Measurements from ENCODE around the gene YIPF1.

YIPF1 gene

DNA sequence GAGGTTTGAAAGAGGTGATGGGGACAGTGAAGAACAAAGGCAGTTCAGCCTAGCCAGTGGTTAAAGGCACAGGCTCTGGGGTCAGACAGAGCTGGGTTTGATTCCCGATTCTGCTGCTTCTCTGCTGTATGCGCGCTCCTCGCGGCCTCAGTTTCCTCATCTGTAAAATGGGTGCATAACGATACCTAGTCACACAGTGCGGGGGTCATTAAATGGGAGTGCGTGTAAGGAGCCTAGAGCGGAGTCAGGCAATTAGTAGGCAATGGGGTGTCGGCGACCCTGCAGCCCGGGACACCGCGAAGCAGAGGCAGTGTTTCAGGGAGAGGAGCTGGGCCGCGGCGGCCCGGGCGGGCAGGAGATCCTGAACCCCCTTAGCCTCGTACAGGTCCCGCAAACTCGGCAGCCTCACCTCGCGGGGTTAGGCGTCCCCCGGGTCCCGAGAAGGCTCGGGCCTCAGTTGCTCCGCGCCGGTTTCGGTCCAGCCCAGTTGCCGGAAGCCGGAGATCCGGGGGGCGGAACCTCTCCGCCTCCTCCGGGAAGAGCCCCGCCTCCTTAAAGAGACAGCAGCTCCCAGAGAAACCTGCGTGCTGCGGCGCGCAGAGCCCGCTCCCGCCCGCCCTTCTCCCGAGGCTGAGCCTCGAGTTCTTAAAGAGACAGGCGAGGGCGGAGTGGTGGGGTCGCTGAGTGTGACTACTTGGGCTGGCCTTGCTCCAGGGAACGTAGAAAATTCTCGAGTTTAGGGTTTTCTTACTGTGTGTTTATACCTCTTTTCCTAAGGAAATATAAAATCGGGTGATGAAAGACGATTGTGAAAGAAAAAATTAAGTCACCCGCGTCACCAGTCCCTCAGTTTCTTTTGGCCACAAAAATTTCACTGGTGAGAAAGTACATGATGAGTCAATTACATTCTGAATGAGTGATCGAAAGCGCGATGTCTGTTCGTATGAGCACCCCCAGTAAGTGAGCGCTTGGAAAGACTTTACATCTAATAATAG is at the start of gene YIPF1:
YIPF1 (minus strand) TSS at position 494 of the 995 bp plus-strand sequence. CDS start 860 bp downstream, outside the sequence.
- Mint-ChIP-seq H3K9me3 (no peaks in the 10 kb centered on the region), H3K4me1 (ENCODE audit: low read depth) (peaks cover 23% of the 10 kb centered on the region), H3K36me3 (ENCODE audit: low read depth) (peaks cover 5% of the 10 kb centered on the region), H3K4me3 (peak within 1 kb of the TSS; percentile 93), H3K27me3 (ENCODE audit: low read depth) (no peaks in the 10 kb centered on the region), H3K27ac (peak within 1 kb of the TSS; percentile 93)
- DNase-seq (ENCODE audit: low spot score): peak; percentile 89

DNA sequence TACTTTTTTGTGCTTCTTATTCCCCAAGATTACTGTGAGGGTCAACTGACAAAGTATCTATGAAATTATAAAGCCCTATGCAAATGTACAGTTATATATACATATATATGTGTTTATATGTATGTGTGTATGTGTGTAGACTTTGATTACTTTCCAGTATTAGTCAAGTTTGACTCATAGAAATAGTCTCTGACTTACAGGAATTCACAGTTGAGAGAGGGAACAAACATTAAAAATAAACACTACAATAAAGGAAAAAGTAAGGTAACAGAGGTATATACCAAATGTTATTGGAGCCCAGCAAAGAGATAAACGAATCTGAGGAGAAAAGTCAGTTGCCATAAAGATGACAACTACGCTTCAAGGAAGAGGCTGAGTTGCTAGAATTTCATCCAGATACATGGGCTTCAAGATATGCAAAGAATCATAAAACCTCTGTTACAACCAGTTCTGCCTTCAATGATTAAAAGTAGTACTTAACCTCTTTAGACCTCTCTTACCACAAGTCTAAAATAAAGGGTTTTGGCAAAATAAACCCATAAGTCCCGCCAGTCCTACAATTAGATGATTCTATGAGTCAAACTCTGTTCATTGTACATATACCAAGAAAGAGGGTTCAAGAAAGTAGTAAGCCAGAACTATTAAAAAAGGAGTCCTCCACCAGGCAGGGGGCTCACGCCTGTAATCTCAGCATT is 48.7 kb upstream of the YIPF1 start:
- H3K27me3 Mint-ChIP-seq (ENCODE audit: low read depth): no peaks in the 10 kb centered on the region
- H3K27ac Mint-ChIP-seq: no peak overlapping the region
- H3K4me3 Mint-ChIP-seq: no peak overlapping the region
- peaks cover 20% of the 10 kb centered on the region for H3K4me1 Mint-ChIP-seq (ENCODE audit: low read depth)
- no peak for DNase-seq (ENCODE audit: low spot score)
- H3K36me3 Mint-ChIP-seq (ENCODE audit: low read depth): peaks cover 66% of the 10 kb centered on the region
- peaks cover 22% of the 10 kb centered on the region for H3K9me3 Mint-ChIP-seq

DNA sequence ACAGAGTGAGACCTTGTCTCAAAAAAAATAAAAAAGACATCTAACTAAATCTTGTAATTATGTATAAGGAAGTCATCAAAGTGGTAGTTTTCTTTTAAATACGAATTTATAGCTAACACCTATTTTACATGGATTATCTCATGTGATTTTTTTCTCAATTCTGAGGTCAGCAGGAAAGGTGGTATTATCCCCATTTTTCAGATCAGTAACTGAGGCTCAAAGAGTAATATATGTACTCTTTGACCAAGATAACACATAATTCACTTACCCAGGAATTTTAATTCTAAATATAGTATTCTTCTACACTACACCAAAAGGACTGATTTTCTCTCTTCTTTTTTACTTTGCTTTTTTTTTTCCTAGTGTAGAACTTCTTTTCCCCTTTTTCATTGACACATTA is 46.8 kb upstream of the YIPF1 start:
- DNase-seq (ENCODE audit: low spot score): no peak
- H3K36me3 Mint-ChIP-seq (ENCODE audit: low read depth): peaks cover 76% of the 10 kb centered on the region
- peaks cover 30% of the 10 kb centered on the region for H3K9me3 Mint-ChIP-seq
- H3K27me3 Mint-ChIP-seq (ENCODE audit: low read depth): no peaks in the 10 kb centered on the region
- no peak overlapping the region for H3K4me3 Mint-ChIP-seq
- no peak overlapping the region for H3K27ac Mint-ChIP-seq
- H3K4me1 Mint-ChIP-seq (ENCODE audit: low read depth): peaks cover 6% of the 10 kb centered on the region

DNA sequence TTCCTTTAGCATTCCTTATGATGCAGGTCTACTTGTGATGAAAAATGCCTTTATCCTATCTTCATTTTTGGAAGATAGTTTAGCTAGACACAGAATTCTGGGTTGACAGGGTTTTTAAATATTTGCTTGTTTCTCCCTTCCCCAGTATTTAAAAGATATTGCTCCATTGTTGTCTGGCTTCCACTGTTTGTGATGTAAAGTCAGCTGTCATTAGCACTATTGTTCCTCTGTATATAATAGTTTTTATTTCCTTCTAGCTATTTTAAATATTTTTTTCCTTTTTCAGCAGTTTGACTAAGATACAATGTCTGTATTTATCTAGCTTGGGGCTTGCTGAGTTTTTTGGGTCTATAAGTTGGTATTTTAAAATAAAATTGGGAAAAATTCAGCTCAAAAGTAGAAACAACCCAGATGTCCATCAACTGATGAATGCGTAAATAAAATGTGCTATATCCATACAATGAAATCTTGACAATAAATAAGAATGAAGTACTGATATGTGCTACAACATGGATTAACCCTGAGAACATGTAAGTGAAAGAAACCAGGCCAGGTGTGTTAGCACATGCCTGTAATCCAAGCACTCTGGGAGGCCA is 44.7 kb upstream of the YIPF1 start:
- no peak overlapping the region for H3K4me3 Mint-ChIP-seq
- peaks cover 30% of the 10 kb centered on the region for H3K9me3 Mint-ChIP-seq
- no peak for DNase-seq (ENCODE audit: low spot score)
- peaks cover 8% of the 10 kb centered on the region for H3K4me1 Mint-ChIP-seq (ENCODE audit: low read depth)
- H3K36me3 Mint-ChIP-seq (ENCODE audit: low read depth): peaks cover 74% of the 10 kb centered on the region
- H3K27me3 Mint-ChIP-seq (ENCODE audit: low read depth): no peaks in the 10 kb centered on the region
- H3K27ac Mint-ChIP-seq: no peak overlapping the region

DNA sequence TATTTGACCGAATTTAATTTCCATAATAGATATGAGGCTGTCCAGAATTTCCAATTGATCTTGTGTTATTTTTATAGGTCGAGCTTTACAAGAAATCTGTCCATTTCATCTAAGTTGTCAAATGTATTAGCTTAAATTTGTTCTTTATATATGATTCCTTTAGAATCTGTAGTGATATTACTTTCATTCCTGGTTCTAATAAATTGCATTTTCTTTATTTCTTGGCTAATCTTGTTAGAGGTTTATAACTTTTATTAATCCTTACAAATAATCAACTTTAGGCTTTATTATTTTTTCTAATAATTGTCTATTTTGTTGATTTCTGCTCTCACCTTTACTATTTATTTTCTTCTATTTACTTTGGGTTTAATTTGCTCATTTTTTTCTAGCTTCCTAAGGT is 41.9 kb upstream of the YIPF1 start:
- Mint-ChIP-seq H3K27ac (no peak overlapping the region), H3K4me3 (no peak overlapping the region), H3K27me3 (ENCODE audit: low read depth) (no peaks in the 10 kb centered on the region), H3K9me3 (peaks cover 27% of the 10 kb centered on the region), H3K4me1 (ENCODE audit: low read depth) (peaks cover 7% of the 10 kb centered on the region), H3K36me3 (ENCODE audit: low read depth) (peaks cover 74% of the 10 kb centered on the region)
- DNase-seq (ENCODE audit: low spot score): no peak

DNA sequence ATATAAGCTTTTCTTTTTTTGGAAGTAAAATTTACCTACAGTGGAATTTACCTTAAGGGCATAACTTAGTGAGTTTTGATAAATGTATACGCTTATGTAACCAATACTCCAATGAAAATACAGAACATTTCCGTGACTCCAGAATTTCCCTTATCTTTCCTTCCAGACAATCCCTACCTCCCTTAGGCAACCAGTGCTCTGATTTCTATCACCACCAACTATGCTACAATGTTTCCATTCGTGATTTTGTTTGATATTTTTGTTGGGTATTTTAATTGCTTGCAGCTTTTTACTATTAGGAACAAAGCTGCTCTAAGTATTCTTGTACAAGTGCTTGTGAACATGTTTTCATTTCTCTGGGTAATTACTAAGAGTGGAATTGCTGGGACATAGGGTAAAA is 41.3 kb upstream of the YIPF1 start:
- Mint-ChIP-seq H3K4me1 (ENCODE audit: low read depth) (peaks cover 7% of the 10 kb centered on the region), H3K36me3 (ENCODE audit: low read depth) (peaks cover 72% of the 10 kb centered on the region), H3K4me3 (no peak overlapping the region), H3K9me3 (peaks cover 26% of the 10 kb centered on the region), H3K27me3 (ENCODE audit: low read depth) (no peaks in the 10 kb centered on the region), H3K27ac (no peak overlapping the region)
- no peak for DNase-seq (ENCODE audit: low spot score)

DNA sequence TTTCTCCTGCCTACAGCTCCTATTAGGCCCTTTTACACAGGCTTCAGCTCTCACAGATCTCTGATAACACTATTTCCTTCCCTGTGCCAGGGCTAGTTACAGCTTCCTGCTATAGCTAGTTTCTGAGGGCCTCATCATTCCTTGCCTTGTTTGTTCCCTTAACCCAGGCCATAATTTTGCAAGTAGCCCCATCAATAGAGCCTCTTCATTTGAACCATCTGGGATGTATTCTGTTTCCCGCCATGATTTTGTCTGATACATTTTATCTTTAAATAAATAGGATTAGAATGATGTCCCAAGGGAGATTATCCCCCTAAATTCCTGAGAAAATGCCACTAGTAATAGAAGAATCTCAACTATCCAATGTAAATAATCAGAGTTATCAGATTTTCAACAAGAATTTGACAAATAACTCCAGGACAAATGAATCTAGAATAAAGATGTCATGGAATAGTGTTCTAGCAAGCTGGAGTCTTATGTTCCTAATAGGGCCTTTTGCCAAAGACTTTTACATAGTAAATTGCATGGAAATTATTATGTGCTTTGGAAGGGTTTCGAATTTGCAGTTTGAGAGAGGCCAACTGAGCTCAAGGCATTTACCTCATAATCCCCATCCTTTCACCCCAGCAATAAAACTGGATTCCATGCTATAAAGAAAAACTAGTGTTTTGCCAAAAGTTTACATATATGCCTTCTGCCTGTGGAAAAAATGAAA is 39.8 kb upstream of the YIPF1 start:
- H3K27ac Mint-ChIP-seq: no peak overlapping the region
- DNase-seq (ENCODE audit: low spot score): no peak
- H3K4me3 Mint-ChIP-seq: no peak overlapping the region
- H3K9me3 Mint-ChIP-seq: peaks cover 17% of the 10 kb centered on the region
- peaks cover 7% of the 10 kb centered on the region for H3K4me1 Mint-ChIP-seq (ENCODE audit: low read depth)
- peaks cover 65% of the 10 kb centered on the region for H3K36me3 Mint-ChIP-seq (ENCODE audit: low read depth)
- H3K27me3 Mint-ChIP-seq (ENCODE audit: low read depth): no peaks in the 10 kb centered on the region

DNA sequence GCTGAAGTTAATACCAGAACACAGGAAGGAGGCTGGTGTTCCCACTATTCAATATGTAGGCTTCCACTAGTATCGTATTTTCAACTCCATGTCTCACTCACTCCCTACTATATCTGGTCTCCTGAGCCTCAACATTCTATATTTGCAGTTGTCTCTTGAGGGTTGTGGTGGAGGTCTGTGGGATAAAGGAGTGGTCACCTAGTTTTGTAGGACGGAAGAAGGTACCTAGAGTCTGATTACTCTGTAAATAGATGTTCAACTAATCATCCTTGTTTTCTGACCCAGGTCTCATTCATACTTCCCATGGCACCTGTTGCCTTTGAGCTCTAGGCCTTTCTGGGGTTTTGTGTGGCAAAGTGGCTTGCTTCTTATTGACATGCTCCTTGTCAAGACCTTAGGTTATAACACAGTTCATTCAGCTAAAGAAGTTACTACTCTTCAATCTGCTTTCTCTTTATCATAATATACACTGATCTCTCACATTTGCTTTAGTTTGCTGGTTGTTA is 37.8 kb upstream of the YIPF1 start:
- Mint-ChIP-seq H3K4me1 (ENCODE audit: low read depth) (peaks cover 7% of the 10 kb centered on the region), H3K9me3 (peaks cover 7% of the 10 kb centered on the region), H3K4me3 (no peak overlapping the region), H3K27me3 (ENCODE audit: low read depth) (no peaks in the 10 kb centered on the region), H3K27ac (no peak overlapping the region), H3K36me3 (ENCODE audit: low read depth) (peaks cover 55% of the 10 kb centered on the region)
- DNase-seq (ENCODE audit: low spot score): no peak

DNA sequence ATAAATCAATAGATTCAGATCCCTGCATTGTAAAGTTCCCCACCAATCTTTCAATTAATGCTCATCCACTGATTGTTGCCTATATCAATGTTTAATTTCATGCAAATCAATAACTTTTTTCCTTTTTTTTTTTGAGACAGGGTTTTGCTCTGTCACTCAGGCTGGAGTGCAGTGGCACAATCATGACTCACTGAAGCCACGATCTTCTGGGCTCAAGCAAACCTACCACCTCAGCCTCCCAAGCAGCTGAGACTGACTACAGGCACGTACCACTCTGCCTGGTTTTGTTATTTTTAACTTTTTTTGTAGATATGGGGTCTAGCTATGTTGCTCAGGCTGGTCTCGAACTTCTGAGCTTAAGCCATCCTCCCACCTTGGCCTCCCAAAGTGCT is 30.1 kb upstream of the YIPF1 start:
- H3K36me3 Mint-ChIP-seq (ENCODE audit: low read depth): peaks cover 42% of the 10 kb centered on the region
- H3K9me3 Mint-ChIP-seq: no peaks in the 10 kb centered on the region
- H3K27me3 Mint-ChIP-seq (ENCODE audit: low read depth): no peaks in the 10 kb centered on the region
- no peak for DNase-seq (ENCODE audit: low spot score)
- peaks cover 38% of the 10 kb centered on the region for H3K4me1 Mint-ChIP-seq (ENCODE audit: low read depth)
- H3K27ac Mint-ChIP-seq: peak overlapping the region; percentile 79
- H3K4me3 Mint-ChIP-seq: peak overlapping the region; percentile 52

DNA sequence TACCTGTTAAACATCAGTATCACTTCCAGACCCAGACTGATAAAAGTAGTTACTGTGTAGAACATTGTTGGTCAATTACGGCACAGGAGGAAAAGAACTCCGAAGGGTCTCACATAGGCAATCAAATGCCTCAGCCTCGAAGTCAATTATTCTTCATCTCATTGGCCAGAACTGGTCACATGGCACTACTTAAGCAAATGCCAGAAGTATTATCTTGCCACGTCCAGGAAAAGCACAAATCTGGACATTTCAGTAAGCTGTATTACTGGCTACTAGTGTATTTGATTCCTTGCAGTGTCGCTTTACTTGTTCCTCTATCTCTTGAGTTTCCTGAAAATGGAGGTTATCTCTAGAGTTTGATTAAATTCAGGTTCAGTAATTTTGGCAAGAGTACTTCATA is 28.7 kb upstream of the YIPF1 start:
- Mint-ChIP-seq H3K27ac (peak overlapping the region; percentile 79), H3K36me3 (ENCODE audit: low read depth) (peaks cover 38% of the 10 kb centered on the region), H3K4me3 (no peak overlapping the region), H3K4me1 (ENCODE audit: low read depth) (peaks cover 38% of the 10 kb centered on the region), H3K9me3 (no peaks in the 10 kb centered on the region), H3K27me3 (ENCODE audit: low read depth) (no peaks in the 10 kb centered on the region)
- DNase-seq (ENCODE audit: low spot score): no peak

DNA sequence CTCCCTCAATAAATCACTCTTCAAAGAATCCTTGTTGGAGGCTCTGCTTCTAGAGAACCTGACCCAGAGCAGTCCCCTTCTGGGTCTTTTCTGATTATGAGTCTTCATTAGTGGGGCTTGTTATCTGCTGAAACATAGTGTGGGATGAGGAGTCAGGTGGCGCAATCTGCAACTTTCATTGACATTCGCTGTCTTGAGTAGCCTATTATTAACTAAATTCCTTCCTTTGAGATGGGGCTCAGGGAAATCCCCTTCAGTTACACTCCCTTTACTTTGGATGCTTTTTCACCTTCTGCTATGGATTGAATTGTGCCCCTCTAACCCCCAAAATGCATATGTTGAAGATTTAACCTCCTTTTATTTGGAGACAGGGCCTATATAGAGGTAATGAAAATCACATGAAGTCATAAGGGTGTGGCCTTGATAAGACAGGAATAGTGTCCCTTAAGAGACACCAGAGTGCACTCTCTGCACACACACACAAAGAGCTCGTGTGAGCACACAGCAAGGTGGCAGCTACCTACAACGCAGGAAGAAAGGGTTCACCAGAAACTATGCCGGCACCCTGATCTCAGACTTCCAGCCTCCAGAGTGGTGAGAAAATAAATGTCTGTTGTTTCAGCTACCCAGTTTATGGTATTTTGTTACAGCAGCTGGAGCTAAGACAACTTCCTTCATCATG is 23.9 kb upstream of the YIPF1 start:
- no peak for DNase-seq (ENCODE audit: low spot score)
- Mint-ChIP-seq H3K4me3 (no peak overlapping the region), H3K27ac (no peak overlapping the region), H3K9me3 (no peaks in the 10 kb centered on the region), H3K36me3 (ENCODE audit: low read depth) (peaks cover 29% of the 10 kb centered on the region), H3K4me1 (ENCODE audit: low read depth) (peaks cover 18% of the 10 kb centered on the region), H3K27me3 (ENCODE audit: low read depth) (no peaks in the 10 kb centered on the region)

DNA sequence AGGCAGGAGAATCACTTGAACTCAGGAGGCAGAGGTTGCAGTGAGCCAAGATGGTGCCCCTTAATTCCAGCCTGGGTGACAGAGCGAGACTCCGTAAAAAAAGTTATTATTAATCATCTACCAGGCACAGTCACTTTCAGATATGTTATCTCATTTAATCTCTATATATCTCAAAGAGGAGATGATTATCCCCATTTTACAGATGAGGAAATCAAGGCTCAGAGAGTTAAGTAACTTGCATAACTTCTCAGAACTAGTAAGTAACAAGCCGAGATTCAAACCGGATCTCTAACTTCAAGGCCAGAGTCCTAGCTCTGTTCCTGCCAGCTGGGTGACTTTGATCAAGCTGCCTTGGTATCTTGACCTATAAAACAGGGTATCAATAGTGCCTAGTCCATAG is 21.8 kb upstream of the YIPF1 start:
- Mint-ChIP-seq H3K36me3 (ENCODE audit: low read depth) (peaks cover 20% of the 10 kb centered on the region), H3K9me3 (no peaks in the 10 kb centered on the region), H3K4me3 (no peak overlapping the region), H3K27ac (no peak overlapping the region), H3K4me1 (ENCODE audit: low read depth) (peaks cover 10% of the 10 kb centered on the region), H3K27me3 (ENCODE audit: low read depth) (no peaks in the 10 kb centered on the region)
- no peak for DNase-seq (ENCODE audit: low spot score)

DNA sequence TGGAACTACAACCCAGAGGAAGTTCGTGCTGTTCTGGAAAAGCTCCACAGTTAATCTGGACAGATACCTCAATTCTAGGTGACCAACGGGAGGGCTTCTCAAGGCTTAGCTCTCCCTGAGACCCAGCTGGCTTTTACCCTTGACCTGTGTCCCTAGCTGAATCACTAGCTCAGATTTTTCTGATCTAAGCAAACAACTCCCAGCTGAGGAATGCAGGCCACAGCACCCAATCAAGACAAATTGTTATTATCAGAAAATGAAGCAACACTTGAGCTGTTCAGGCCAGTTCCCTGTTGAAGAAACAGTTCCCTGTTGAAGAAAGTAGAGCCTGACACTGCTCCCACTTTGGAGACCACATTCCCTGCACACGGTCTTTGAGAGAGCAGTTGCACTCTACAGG is 20.3 kb upstream of the YIPF1 start:
- no peaks in the 10 kb centered on the region for H3K4me1 Mint-ChIP-seq (ENCODE audit: low read depth)

More for the DNA sequence above, 20.3 kb upstream of the YIPF1 start:
- DNase-seq (ENCODE audit: low spot score): no peak
- H3K27me3 Mint-ChIP-seq (ENCODE audit: low read depth): no peaks in the 10 kb centered on the region
- no peak overlapping the region for H3K4me3 Mint-ChIP-seq
- H3K36me3 Mint-ChIP-seq (ENCODE audit: low read depth): peaks cover 10% of the 10 kb centered on the region
- H3K27ac Mint-ChIP-seq: no peak overlapping the region
- no peaks in the 10 kb centered on the region for H3K9me3 Mint-ChIP-seq
